ENCODE results near the gene LAMA5.

The LAMA5 gene

DNA sequence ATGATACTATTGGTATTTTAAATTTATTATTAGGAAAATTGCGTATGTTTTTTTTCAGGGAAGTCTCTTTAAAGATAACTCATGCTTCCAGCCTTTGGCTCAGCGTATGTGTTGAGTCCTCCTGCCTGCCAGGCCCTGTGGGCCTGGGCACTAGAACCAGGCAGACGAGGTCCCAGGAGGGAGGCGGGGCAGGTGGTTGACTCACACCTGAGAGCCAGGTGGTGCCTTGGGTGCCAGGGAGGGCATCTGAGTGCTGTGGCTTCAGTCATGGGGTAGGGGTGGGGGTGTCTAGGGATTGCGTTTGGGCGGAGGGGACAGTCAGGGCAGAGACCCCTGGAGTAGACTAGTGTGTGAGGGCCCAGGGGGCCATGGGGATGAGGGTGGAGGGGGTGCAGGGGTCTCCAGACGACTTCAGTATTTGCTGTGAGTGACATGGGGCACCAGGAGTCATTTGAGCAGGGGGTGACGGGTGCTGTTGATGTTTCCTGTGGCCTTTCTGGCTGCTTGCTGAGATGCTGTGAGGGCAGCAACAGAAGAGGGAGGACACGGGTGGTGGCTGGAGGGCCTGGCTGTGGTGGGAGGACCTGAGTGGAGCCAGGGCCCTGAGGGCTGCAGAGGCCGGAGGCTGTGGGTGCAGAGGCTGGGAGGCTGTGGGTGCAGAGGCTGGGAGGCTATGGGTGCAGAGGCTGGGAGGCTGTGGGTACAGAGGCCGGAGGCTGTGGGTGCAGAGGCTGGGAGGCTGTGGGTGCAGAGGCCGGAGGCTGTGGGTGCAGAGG, 79.2 kb downstream of the LAMA5 start:
- no peak for DNase-seq
- H3K9ac ChIP-seq (ENCODE audit: low read length): no peak overlapping the region
- no peaks in the 10 kb centered on the region for H3K36me3 ChIP-seq (replicated peaks; ENCODE audit: insufficient read depth, low read length)
- H3K27ac ChIP-seq (ENCODE audit: low read length): no peak overlapping the region
- H3K27me3 ChIP-seq (replicated peaks; ENCODE audit: insufficient read depth, low read length): no peaks in the 10 kb centered on the region
- H2AFZ ChIP-seq (ENCODE audit: low read length): no peak overlapping the region
- H3K4me1 ChIP-seq (ENCODE audit: low read length): no peaks in the 10 kb centered on the region
- H4K20me1 ChIP-seq (ENCODE audit: insufficient read depth, low read length): no peaks in the 10 kb centered on the region
- no peaks in the 10 kb centered on the region for H3K9me2 ChIP-seq (replicated peaks; ENCODE audit: insufficient read depth, low read length)
- H3K79me2 ChIP-seq (ENCODE audit: low read length): no peaks in the 10 kb centered on the region
- no peak overlapping the region for H3K4me3 ChIP-seq (ENCODE audit: low read length)
- no peak overlapping the region for H3K4me2 ChIP-seq (ENCODE audit: low read depth, low read length)
- H3F3A ChIP-seq (ENCODE audit: insufficient read depth, low read length): no peaks in the 10 kb centered on the region
- no peaks in the 10 kb centered on the region for H3K9me3 ChIP-seq (replicated peaks; ENCODE audit: insufficient read depth, low read length)
- TF ChIP-seq, protein P1, sequence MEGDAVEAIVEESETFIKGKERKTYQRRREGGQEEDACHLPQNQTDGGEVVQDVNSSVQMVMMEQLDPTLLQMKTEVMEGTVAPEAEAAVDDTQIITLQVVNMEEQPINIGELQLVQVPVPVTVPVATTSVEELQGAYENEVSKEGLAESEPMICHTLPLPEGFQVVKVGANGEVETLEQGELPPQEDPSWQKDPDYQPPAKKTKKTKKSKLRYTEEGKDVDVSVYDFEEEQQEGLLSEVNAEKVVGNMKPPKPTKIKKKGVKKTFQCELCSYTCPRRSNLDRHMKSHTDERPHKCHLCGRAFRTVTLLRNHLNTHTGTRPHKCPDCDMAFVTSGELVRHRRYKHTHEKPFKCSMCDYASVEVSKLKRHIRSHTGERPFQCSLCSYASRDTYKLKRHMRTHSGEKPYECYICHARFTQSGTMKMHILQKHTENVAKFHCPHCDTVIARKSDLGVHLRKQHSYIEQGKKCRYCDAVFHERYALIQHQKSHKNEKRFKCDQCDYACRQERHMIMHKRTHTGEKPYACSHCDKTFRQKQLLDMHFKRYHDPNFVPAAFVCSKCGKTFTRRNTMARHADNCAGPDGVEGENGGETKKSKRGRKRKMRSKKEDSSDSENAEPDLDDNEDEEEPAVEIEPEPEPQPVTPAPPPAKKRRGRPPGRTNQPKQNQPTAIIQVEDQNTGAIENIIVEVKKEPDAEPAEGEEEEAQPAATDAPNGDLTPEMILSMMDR (IDR thresholded peaks at IDR 0.05; ENCODE audit: low read length): no peak
- TF ChIP-seq EZH2phosphoT487 (IDR thresholded peaks at IDR 0.05; ENCODE audit: low read length): no peak
- no peak for TF ChIP-seq EZH2 (optimal IDR thresholded peaks at IDR 0.05; ENCODE audit: low read depth, low read length)

DNA sequence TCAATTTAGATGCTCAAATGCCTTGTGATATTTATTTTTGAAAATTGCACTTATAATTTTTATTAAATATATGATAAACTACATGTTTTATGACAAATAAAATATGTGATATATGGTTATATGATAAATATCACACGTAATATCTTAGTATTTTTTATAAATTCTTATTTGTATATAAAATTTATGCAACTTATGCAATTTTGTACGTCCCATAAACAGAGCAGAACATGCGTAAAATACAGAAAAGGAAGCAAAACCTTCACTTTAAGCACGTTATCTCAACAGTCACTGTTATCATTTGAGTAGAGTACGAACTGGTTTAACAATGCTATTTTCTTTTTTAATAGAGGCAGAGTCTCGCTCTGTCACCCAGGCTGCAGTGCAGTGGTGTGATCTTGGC, 80.0 kb downstream of the LAMA5 start:
- Histone ChIP-seq H3K36me3 (replicated peaks; ENCODE audit: insufficient read depth, low read length) (no peaks in the 10 kb centered on the region), H3F3A (ENCODE audit: insufficient read depth, low read length) (no peaks in the 10 kb centered on the region), H3K27me3 (replicated peaks; ENCODE audit: insufficient read depth, low read length) (no peaks in the 10 kb centered on the region)

DNA sequence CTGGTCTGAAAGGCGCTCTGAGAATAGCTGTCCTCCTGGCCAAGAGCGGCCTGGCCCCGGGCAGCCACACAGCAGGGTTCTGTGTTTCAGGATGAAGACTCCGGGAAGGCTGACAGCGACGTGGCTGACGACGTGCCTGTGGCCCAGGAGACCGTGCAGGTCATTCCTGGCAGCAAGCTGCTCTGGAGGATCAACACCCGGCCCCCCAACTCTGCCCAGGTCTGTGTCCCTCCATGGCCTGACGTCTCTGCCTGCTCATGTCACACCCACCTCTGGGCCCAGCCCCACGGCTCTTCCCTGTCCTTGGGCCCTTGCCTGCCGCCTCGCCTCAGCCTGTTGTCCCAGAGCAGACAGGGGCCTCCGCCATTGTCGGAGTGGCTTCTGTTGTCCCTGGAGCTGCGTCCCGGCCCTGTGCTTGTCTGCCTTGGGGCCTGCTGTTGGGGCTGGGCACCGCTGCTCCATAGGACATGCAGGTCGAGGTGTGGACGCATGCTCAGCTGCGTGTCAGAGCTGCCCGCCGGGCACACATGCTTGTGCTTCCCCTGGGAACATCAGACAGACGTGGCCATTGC, 80.5 kb downstream of the LAMA5 start:
- no peak overlapping the region for H3K4me3 ChIP-seq (ENCODE audit: low read length)
- H3F3A ChIP-seq (ENCODE audit: insufficient read depth, low read length): no peaks in the 10 kb centered on the region
- no peak overlapping the region for H3K9ac ChIP-seq (ENCODE audit: low read length)
- H3K9me3 ChIP-seq (replicated peaks; ENCODE audit: insufficient read depth, low read length): no peaks in the 10 kb centered on the region
- H2AFZ ChIP-seq (ENCODE audit: low read length): no peak overlapping the region
- no peaks in the 10 kb centered on the region for H3K79me2 ChIP-seq (ENCODE audit: low read length)
- H3K9me2 ChIP-seq (replicated peaks; ENCODE audit: insufficient read depth, low read length): no peaks in the 10 kb centered on the region
- no peaks in the 10 kb centered on the region for H3K36me3 ChIP-seq (replicated peaks; ENCODE audit: insufficient read depth, low read length)
- H3K4me1 ChIP-seq (ENCODE audit: low read length): no peaks in the 10 kb centered on the region
- no peak overlapping the region for H3K27ac ChIP-seq (ENCODE audit: low read length)
- H3K27me3 ChIP-seq (replicated peaks; ENCODE audit: insufficient read depth, low read length): no peaks in the 10 kb centered on the region
- H3K4me2 ChIP-seq (ENCODE audit: low read depth, low read length): no peak overlapping the region
- DNase-seq: no peak
- no peaks in the 10 kb centered on the region for H4K20me1 ChIP-seq (ENCODE audit: insufficient read depth, low read length)
- TF ChIP-seq, protein P1 (IDR thresholded peaks at IDR 0.05; ENCODE audit: low read length): no peak
- TF ChIP-seq EZH2 (optimal IDR thresholded peaks at IDR 0.05; ENCODE audit: low read depth, low read length) (no peak), EZH2phosphoT487 (IDR thresholded peaks at IDR 0.05; ENCODE audit: low read length) (no peak)

More for the DNA sequence above, 80.0 kb downstream of the LAMA5 start:
- Histone ChIP-seq H3K27ac (ENCODE audit: low read length) (no peak overlapping the region), H3K79me2 (ENCODE audit: low read length) (no peaks in the 10 kb centered on the region), H4K20me1 (ENCODE audit: insufficient read depth, low read length) (no peaks in the 10 kb centered on the region), H3K9me2 (replicated peaks; ENCODE audit: insufficient read depth, low read length) (no peaks in the 10 kb centered on the region), H3K9me3 (replicated peaks; ENCODE audit: insufficient read depth, low read length) (no peaks in the 10 kb centered on the region), H3K4me2 (ENCODE audit: low read depth, low read length) (no peak overlapping the region), H2AFZ (ENCODE audit: low read length) (no peak overlapping the region), H3K4me1 (ENCODE audit: low read length) (no peaks in the 10 kb centered on the region), H3K9ac (ENCODE audit: low read length) (no peak overlapping the region), H3K4me3 (ENCODE audit: low read length) (no peak overlapping the region)
- DNase-seq: no peak
- TF ChIP-seq EZH2phosphoT487 (IDR thresholded peaks at IDR 0.05; ENCODE audit: low read length): no peak
- no peak for TF ChIP-seq EZH2 (optimal IDR thresholded peaks at IDR 0.05; ENCODE audit: low read depth, low read length)
- TF ChIP-seq, protein P1 (IDR thresholded peaks at IDR 0.05; ENCODE audit: low read length): no peak

Measured in MM.1S (cell line).